Inflammatory macrophage (primary cell): Measurements from ENCODE around the gene MOB3A.
"Not testable (repeated sequence)": the region's sequence is repeated elsewhere in the genome, so short reads cannot be mapped to it uniquely, and the experiment has no call there.

ENCODE experiments used
- DNase-seq, 2 donors: peaks; one replicate each; pipeline ENCODE4 v3.0.0-alpha.2; 2020 to 2022

MOB3A gene

GRCh38 chr19:2108251-2109016 is 12.3 kb upstream of the MOB3A start:
- no peak for DNase-seq

GRCh38 chr19:2103045-2103707 is 7.0 kb upstream of the MOB3A start:
- DNase-seq, result no peak

GRCh38 chr19:2101417-2102335 is 5.5 kb upstream of the MOB3A start:
- DNase-seq, result no peak

- no peak for DNase-seq
Observed at GRCh38 chr19:2100719-2101061, 4.6 kb upstream of the MOB3A start.

- no peak for DNase-seq
Observed at GRCh38 chr19:2099937-2100718, 4.0 kb upstream of the MOB3A start.

GRCh38 chr19:2099054-2099501 is 3.0 kb upstream of the MOB3A start:
- DNase-seq, result no peak

GRCh38 chr19:2097886-2098327 is 1.8 kb upstream of the MOB3A start:
- no peak for DNase-seq

GRCh38 chr19:2097203-2097885 is 1.2 kb upstream of the MOB3A start:
- DNase-seq, result no peak

GRCh38 chr19:2096480-2097202 is 515 bp upstream of the MOB3A start, which contains the start of gene IZUMO4:
IZUMO4 (plus strand) TSS chr19:2096915; CDS start chr19:2096946, 31 bp downstream.
- DNase-seq, result peak; percentile 98 to 99

- DNase-seq, result peak in 1 of 2 donors; percentile 57
Observed at GRCh38 chr19:2091926-2092525, 4.1 kb downstream of the MOB3A start.

- DNase-seq, result no peak
Observed at GRCh38 chr19:2089727-2090053, 6.4 kb downstream of the MOB3A start.

- DNase-seq, result no peak
Observed at GRCh38 chr19:2089001-2089711, 7.0 kb downstream of the MOB3A start.

- peak; percentile 51 to 54 for DNase-seq
Observed at GRCh38 chr19:2087621-2088100, 8.5 kb downstream of the MOB3A start.

GRCh38 chr19:2086695-2087620 is 9.2 kb downstream of the MOB3A start:
- not testable (repeated sequence) for DNase-seq

- DNase-seq, result peak; percentile 93 to 94
Observed at GRCh38 chr19:2084993-2085720, 11.0 kb downstream of the MOB3A start.

GRCh38 chr19:2083174-2083854 is 12.8 kb downstream of the MOB3A start:
- DNase-seq, result peak; percentile 20 to 63
